NCI-H2081 treated with DMSO at 0.1 percent for 48 hours (cell line): ENCODE data around the gene NUMBL.

Source experiments
- DNase-seq: peaks from one replicate; lab custom pipeline; 2025; lab: John Stamatoyannopoulos, UW

Gene NUMBL

DNA sequence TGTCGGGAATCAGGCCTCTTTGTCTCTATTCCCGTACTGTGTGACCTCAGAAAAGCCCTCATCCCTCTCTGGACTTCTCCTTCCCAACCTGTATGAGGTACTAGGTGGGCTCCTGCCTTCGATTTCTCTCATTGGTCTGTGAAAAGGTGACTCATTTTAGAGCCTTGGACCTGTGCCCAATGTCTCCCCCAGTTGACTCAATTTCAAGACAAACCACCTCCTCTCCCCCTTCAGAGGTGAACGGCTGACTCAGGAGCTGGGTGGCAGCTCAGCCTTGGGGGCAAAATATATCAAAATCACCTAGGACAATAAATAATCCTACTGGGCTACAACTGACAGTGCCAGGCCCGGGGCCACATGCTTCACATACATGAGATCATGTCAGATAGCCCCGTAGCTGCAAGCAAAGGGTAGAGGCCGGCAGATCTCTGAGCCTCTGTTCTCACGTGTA is 25.6 kb upstream of the NUMBL start:
- no peak for DNase-seq

DNA sequence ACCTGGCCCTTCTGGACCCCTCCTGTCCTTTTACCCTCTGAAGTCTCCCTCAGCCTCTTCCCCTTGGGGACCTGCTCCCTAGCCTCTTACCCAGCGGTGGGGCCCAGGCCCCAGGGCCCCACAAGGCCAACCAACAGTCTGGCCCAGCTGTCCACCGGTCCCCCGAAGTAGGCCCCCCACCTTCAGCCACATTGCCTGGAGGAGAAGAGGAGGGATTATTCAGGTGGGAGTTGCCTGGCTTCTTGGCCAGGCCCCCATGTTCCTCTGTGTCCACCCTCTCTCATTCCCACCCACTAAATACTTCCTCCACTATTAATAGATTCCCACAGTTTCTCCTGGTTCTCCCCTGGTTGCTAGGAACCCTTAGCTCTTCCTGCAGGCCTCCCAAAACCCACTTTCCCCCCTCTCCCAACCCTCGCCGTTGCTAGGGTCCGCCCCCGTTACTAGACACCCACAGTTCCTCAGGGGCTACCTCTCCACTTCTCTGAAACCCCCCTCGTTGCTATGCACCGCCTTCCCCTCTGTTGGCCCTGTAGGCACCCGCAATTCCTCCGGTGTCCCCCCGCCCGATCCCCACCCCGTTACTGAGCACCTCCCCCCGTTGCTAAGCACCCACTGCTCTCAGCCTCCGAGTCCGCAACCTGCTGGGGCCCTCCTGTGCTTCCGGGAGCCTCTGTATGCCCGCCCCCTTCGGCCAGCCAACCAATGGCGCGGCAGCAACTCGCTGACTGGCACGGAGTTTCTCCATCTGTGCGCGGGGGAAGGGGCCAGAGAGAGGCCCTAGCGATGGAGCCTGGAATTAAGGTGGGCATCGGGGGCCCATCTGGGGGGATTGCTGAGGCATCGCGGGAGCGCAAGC is 24.2 kb upstream of the NUMBL start:
- peak; percentile 56 for DNase-seq

DNA sequence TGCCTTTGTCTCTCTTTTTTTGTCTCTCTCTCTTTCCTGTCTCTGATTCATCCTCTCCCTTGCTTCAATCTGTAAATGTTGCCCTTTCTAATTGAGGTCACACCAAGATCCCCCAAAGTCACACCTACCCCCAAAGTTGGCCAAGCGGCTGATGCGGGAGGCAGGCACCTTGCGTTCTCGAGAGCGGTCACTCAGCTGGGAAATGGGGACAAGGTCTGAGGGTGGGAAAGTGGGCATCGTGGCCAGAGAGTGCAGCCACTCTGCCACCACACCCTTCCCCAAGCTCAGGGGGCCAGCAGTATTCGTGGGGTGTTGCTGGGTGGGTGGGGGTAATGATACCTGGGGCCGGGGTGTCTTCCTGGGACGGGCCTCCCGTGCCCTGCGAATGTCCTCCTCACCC is 23.5 kb upstream of the NUMBL start:
- no peak for DNase-seq

DNA sequence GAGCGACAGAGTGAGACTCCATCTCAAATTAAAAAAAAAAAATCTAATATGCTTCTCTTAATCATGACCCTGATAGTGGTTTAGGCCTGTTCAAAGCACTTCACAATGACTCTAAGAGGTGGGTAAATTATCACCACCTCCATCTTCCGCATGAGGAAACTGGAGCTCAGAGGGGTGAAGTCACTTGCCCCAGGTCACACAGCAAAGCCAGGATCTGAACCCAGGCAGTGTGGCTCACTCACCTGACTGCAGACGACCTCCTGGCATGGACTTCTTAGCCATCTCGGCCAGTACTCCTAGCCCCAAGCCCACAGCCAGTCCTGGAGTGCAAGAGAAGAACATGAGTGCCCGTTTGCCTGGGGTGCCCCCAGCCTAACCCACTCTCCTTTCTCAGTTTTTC is 19.4 kb upstream of the NUMBL start:
- DNase-seq, result no peak

DNA sequence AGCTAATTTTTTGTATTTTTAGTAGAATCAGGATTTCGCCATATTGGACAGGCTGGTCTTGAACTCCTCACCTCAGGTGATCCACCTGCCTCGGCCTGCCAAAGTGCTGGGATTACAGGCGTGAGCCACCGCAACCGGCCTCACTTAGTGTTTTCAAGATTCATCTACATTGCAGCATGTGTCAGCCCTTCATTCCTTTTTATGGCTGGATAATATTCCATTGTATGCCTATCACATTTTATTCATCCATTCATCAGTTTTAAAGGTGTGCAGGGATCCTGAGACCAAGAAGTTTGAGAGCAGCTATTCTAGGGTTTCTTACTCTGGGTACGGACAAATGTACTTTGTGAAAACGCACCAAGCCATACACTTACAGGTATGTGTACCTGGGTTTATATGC is 17.2 kb upstream of the NUMBL start:
- no peak for DNase-seq

DNA sequence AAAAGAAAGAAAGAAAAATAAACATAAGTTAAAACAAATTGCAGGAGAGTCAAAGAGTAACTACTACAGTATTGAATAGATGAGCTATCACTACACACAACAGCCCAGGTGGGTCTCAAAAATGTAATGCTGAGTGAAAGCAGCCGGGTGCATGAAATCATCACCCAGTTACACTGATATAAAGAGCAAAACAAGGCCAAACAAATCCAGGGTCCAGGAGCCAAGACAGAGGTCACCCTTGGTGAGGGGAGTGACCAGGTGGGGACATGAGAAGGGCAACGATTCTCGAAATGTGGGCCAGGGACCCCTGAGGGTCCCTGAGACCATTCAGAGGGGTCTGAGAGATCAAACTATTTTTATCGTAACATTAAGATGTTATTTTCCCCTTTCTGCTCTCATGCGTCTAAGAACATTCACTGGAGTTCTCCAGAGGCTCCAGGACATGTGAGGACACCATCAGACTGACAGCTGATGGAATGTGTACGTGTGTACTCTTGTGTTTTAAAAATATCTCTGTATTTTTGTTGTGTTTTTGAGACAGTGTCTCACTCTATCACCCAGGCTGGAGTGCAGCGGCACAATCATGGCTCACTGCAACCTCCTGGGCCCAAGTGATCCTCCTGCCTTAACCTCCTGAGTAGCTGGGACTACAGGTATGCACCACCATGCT is 15.6 kb upstream of the NUMBL start:
- DNase-seq, result no peak

DNA sequence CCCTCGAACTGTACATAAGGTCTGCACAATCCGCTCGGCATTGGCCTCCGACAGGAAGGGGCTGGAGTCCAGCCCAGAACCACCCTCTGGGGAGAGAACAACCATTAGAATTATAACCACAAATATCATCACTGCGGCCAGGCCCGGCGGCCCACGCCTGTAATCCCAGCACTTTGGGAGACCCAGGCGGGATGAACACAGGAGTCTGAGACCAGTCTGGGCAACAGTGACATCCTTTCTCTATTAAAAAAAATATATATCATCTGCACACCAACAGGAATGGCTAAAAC is 14.9 kb upstream of the NUMBL start:
- DNase-seq, result no peak

DNA sequence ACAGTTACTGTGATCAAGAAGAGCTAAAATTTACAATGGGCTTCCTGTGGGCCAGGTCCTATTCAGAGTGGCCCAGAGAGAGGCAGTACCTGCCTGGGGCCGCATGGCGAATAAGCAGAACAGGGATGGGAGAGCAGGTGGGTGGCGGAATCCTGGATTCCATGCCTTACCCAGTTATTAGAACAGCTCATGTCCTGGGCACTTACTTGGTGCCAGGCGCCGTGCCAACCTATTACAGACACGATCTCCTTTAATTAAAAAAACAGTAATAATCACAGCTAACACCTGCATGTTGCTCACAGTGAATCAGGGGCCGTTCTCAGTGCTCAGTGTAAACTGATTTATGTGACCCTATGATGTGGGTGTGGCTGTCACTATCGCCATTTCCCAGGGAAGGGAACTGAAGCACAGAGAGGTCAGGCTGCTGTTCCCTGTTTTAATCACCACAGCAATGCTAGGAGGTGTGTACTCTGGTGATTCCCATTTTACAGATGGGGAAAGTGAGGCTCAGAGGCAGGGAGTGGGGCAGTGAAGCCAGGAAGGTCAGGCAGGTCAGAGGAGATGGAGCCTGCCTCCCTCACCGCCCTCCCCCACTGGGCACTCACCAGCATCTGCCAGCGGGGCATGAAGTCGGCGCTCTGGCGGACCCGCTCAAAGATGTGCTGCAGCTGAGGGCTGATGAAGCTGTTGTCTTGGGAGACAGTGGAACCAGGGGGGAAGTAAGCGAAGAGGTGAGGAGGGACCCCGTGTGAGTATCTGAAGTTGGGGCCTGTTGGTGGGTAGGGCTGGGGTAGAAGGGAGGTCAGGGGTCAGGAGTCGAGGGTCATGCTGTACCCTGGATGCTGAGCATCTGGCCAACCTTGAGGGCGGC is 14.3 kb upstream of the NUMBL start:
- DNase-seq, result no peak

DNA sequence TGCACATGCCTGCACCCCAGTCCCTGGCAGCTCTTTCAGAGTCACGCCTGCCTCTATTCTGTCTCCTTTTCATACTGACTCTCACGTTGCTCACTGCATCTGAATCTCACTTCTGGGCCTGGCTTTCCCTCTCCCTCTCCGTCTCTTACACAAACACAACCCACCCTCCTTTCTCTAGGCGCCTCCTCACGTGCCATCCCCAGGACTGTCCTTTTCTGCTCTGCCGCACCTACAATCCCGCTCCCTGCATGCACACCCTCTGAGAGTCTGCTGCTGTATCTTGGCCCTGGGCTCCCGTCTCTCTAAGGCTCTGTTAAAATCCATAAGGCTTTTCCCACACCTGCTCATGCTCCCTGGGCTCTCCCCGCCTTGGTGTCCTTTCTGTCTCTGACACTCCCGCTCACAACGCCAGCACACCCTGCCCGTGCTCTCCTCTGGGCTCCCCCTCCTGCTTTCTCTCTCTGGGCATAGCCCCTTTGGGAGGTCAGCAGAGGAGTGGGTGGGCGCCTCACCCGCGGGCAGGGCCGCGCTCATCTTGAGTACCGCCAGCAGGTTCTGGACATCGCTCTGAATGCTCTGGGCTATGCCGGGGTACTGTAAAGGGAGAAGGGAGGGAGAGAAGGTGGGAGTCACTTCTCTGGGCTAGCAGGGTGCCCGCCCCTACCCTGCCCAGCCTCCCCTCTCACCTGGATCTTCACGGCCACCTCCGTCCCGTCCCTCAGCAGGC is 12.7 kb upstream of the NUMBL start:
- DNase-seq, result no peak

DNA sequence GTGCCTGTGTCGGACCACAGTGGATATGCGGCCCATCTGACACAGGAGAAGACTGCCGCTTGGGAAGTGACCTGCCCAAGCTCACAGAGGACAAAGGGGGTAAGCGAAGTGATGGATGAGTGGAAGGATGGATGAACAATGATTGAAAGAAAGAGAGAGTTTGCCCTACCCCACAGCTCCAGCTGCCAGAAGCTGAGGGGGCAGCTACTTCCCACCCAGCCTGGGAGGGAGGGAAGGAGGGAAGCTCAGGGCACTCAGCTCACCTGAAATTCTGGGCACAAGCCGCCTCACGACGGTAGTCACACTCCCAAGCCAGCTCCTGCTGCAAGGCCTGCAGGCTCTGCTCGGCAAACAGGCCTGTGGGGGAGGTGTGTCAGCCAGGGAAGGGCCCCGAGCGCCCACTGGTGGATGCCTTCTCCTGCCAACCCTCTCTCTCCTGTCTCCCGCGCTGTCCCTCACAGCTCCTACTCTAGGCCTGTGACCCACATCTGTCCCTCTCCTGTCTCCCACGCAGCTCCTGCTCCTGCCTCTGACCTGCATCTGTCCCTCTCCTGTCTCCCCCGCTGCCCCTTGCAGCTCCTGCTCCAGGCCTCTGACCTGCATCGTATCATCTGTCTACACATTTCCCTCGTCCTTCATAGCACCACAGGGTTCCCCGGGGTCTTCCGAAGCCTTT is 12.0 kb upstream of the NUMBL start:
- DNase-seq, result no peak

DNA sequence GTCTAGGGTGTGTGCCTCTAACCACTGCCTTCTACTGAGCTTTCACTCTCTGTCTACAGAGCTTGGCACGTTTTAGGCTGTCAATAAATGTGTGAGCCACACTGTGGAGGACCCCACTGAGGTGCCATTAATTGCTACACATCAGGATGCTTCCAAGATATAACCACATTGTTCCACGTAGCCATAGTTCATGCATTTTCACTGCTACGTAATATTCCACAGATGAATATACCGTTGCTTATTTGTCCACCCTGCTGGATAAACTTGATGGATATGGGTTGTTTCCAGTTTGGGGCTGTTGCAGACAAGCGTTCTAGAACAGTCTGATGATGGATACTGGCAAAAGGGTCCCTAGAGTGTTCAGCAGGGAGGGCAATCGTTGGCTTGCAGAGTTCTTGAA is 11.3 kb upstream of the NUMBL start:
- DNase-seq, result no peak

DNA sequence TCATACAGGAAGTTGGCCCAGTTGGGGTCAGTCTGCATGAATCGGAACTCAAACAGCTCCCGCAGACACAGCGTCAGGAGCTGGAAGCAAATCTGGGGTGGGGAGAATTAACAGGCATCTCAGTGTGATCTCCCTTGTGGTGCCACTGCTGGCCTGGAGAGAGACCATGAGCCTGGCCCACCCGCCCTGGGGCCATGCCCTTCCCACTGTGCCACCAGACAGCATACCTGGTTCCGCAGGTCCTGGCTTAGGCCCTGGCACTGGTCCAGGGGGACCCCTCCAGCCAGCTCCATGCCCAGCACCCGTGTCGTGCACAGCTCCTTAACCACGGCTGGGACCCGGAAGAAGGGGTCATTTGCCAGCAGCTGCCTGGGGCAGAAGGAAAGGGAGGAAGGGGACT is 9.6 kb upstream of the NUMBL start:
- DNase-seq, result no peak

DNA sequence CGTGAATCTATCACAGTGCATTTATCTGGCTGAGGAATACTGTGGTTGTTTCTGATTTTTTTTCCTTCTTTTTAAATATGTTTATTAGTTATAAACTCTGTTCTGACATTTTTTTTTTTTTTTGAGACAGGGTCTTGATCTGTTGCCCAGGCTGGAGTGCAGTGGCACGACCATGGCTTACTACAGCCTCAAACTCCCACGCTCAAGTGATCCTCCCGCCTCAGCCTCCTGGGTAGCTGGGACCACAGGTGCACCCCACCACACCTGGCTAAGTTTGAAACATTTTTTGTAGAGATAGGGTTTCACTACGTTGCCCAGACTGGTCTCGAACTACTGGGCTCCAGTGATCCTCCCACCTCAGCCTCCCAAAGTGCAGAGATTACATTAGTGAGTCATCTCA is 6.6 kb upstream of the NUMBL start:
- no peak for DNase-seq

DNA sequence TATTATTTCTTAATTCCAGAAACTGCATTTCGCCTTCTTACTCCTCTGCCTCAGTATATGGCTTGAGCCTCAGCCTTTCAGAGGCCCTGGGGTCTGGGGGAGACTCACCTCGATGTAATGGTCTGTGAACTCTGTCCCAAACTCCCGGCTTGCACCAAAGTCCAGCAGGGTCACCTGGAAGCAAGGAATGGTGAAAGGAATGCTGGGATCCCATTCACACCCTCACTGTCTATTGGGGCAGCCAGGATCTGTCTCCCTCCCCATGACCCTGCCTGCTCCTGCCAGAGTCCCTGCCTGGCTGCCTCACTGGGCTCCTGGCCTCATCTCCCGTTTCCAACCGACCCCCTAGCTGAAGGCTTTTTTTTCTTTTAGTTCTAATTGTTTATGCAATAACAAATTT is 5.4 kb upstream of the NUMBL start:
- DNase-seq, result no peak

DNA sequence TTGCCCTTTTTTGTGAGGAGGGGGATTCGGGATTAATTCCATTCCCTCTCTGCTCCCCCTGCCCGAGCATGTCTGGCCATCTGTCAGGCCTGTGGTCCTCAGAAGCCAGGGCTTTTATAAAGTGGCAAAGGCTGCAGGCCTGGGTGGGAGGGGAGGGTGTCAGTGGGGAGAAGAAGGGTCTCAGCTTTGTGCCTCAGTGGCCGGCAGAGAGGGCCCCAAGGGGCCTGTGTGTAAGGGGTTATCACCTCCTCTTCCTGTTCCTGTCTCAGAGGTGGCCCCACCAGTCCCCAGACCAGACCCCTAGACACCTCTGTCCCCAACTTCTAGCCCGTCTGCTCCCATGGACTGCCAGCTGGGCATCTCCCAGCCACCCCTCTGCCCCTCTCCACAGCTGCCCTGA is 3.4 kb upstream of the NUMBL start:
- no peak for DNase-seq

DNA sequence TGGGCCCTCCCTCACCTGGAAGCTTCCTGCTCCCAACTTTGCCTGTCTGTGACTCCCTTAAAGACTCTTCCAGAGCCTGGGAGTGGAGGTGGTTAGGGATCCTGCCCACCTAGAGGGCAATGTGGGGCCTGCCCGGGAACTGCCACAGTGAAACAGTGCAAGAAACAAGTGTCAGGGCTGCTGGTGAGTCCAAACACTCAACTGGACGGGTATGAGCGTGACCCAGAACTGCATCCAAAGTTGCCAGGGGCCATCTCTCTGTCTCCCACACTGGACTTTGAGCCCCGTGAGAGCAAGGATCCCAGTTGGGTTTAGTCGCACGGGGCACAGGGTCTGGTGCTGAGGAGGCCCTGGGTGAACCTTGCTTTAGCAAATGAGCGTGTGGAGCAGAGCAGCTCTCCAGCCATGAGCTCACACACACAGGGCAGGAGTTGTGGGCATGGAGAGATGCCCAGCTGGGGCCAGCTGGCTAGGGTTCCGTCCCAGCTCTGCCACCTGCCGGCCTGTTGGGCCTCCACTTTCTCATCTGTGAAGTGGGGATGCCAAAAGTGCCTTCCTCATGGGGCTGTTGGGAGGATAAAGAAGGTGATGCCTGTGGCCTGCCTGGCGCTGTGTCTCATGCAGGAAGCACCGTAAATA is 2.8 kb upstream of the NUMBL start:
- no peak for DNase-seq

DNA sequence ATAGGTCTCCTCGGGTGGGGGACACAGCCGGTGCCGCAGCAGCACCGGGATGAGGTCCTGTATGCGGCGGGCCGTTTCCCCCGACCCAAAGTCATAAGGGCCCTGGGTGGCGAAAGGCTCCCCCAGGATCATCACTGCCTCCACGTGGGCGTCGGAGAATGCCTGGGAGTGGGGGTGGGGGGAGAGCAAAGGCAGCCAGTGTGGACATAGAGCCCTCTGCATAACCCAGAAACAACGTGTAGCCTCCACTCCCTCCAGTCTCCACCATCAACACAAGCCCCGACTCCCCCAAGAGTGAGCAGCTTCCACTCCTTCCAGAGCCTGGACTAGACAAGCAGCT is 1.7 kb upstream of the NUMBL start:
- no peak for DNase-seq

DNA sequence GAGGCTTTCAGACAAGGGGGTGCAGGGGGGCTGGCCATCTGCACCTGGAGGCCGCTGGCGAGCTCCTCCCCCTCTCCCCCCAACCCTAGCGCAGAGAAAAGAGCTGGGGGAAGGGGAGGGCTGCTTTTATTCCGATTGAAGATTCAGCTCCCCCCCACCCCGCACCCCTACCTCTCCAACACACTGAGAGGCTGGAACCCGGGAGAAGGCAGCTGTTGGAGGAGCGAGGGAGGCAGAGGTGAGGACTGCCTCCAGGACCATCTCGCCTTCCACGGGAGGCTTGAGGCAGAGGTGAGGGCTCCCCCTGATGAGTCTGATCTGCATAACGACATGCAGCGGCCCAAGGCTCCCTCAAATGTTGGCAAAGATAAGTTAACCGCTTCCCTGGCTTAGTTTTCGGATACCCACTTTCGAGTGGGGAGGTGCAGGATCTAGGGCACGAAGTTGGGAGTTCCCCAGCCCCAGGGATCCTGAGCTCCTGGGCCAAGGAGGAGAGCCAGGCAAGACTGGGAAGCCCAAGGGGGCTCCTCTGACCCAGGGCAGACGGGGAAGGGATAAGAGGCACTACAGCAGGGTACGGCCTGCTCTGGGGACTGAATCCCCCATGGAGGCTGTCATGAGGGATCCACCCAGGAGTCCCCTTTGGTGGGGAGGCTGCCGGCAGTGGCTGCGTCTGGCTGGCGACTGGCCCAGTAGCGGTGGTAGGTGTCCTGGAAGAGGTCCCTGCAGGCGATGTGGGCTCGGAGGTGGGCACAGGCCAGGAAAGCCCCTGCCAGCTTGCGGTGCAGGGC is 1.2 kb upstream of the NUMBL start:
- no peak for DNase-seq

DNA sequence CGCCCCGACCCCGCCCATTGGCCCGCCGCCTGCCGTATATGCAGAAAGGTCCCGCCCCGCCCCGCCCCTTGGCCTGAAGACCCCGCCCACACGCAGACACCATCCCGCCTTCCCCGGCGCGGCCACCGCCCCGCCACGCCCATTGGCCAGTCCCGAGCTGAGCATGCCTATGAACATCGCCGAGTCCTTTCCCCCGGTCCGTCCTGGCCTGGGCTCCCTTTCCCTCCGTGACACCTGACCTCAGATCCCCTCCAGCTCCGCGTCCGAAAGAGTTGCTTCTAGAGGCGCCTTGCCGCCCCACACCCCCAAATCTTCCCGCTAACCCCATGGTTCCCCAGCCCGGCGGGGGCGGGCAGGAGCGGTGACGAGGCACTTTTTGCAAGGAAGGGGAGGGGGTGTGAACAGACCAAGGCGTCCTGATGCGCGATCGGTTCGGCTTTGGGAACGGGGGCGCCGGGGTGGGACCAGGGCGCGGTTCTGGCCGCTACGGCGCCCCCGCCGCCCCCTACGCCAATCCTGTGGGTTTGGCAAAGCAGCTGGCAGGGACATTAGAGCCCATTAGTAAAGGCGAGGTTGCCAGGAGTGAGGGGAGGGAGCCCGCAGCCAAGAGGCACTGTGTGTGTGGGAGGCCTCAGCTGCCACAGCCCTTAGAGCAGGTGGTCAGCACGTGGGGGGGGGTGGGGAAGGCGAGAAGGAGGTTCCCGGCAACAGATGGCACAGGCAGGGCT is 406 bp upstream of the NUMBL start:
- peak; percentile 61 for DNase-seq
